Suprapubic skin (tissue), 3 donors: Measurements from ENCODE around the gene ETFDH.

Experiments used
- POLR2A ChIP-seq, 2 donors: fragments of 450-650 bp; IDR thresholded peaks; one replicate each; pipeline ENCODE4 v1.6.1; 2017; ENCODE audit warnings: antibody characterized with exemption in 2 of 2, mild to moderate bottlenecking in 2 of 2, moderate library complexity in 2 of 2
- TF ChIP-seq, protein P1 (sequence below), 2 donors: fragments of 200-600 bp in 1 of 2; fragments of 450-650 bp in 1 of 2; sonication (generic) in 1 of 2; IDR thresholded peaks; one replicate each; pipeline ENCODE4 v1.5.1; 2016 to 2019; ENCODE audit warnings: antibody characterized with exemption in 2 of 2, mild to moderate bottlenecking in 1 of 2, moderate library complexity in 1 of 2

DNA sequence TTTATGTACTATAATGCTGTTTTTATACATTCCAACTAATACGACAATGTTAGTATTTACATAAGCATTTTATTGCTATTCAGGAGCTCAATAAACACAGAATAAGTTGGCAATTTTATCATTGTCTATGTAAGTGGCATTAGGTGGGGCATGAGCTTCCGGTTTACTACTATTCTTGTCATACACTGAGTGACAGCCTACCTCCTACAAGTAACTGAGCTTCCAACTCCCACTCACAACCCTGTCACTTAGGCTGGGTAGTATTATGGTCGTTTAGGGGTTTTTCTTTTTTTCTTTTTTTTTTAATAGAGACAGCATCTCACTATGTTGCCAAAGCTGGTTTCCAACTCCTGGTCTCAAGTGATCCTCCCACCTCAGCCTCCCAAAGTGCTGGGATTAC lies 43.7 kb downstream of the ETFDH start:
- TF ChIP-seq, protein P1, sequence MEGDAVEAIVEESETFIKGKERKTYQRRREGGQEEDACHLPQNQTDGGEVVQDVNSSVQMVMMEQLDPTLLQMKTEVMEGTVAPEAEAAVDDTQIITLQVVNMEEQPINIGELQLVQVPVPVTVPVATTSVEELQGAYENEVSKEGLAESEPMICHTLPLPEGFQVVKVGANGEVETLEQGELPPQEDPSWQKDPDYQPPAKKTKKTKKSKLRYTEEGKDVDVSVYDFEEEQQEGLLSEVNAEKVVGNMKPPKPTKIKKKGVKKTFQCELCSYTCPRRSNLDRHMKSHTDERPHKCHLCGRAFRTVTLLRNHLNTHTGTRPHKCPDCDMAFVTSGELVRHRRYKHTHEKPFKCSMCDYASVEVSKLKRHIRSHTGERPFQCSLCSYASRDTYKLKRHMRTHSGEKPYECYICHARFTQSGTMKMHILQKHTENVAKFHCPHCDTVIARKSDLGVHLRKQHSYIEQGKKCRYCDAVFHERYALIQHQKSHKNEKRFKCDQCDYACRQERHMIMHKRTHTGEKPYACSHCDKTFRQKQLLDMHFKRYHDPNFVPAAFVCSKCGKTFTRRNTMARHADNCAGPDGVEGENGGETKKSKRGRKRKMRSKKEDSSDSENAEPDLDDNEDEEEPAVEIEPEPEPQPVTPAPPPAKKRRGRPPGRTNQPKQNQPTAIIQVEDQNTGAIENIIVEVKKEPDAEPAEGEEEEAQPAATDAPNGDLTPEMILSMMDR (IDR thresholded peaks at IDR 0.05), result no peak
- TF ChIP-seq POLR2A (IDR thresholded peaks at IDR 0.05), result no peak
